Mucosa of rectum (tissue), 2 donors: ENCODE results near the gene PLEKHA1.

Experiments used
- H3K27ac ChIP-seq, 2 donors: one replicate each; pipeline ENCODE4 v1.7.0; 2013; ENCODE audit warnings: inconsistent platforms in 2 of 2, low read depth in 2 of 2, low read length in 2 of 2
- H3K27me3 ChIP-seq, 2 donors: one replicate each; pipeline ENCODE4 v1.7.0; 2013; ENCODE audit warnings: low read length in 2 of 2; ENCODE audit not compliant: control insufficient read depth in 2 of 2, insufficient read depth in 2 of 2
- H3K36me3 ChIP-seq, 2 donors: one replicate each; pipeline ENCODE4 v1.7.0; 2013; ENCODE audit warnings: low read length in 2 of 2; ENCODE audit not compliant: control insufficient read depth in 2 of 2, insufficient read depth in 2 of 2
- H3K4me1 ChIP-seq, 2 donors: one replicate each; pipeline ENCODE4 v1.7.0; 2013; ENCODE audit warnings: low read length in 2 of 2, mild to moderate bottlenecking in 1 of 2; ENCODE audit not compliant: control insufficient read depth in 2 of 2, insufficient read depth in 2 of 2
- H3K4me3 ChIP-seq, 2 donors: one replicate each; pipeline ENCODE4 v1.7.0; 2013; ENCODE audit warnings: low read length in 2 of 2
- H3K9ac ChIP-seq, 2 donors: one replicate each; pipeline ENCODE4 v1.7.0; 2013; ENCODE audit warnings: low read length in 2 of 2, low read depth in 1 of 2, mild to moderate bottlenecking in 1 of 2
- H3K9me3 ChIP-seq, 2 donors: one replicate each; pipeline ENCODE4 v1.7.0; 2013; ENCODE audit warnings: low read length in 2 of 2; ENCODE audit not compliant: control insufficient read depth in 2 of 2
- donor health status: healthy.
- donor health status: Normal muscosa, but diverticular disease.

PLEKHA1 gene

DNA sequence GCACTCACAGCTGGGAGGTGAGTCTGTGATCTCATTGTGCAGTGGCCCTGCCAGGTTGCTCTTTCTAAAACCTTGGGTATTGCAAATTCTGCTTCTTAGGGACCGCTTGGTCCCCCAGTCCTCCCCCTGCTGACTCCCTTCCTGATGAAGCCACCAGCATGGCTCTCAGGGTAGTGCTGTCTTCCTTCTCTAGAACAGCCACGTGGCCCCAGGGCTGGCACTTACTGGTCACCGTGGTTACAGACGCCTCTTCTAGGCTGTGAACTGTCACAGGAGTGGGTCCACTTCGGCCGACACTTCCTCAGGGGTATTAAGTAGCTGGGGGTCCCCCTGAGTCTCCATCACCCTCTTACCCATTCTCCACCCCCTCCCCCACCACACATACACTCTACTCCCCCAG is 84.2 kb downstream of the PLEKHA1 start:
- no peak overlapping the region for H3K27ac ChIP-seq
- H3K9ac ChIP-seq, result no peak overlapping the region

DNA sequence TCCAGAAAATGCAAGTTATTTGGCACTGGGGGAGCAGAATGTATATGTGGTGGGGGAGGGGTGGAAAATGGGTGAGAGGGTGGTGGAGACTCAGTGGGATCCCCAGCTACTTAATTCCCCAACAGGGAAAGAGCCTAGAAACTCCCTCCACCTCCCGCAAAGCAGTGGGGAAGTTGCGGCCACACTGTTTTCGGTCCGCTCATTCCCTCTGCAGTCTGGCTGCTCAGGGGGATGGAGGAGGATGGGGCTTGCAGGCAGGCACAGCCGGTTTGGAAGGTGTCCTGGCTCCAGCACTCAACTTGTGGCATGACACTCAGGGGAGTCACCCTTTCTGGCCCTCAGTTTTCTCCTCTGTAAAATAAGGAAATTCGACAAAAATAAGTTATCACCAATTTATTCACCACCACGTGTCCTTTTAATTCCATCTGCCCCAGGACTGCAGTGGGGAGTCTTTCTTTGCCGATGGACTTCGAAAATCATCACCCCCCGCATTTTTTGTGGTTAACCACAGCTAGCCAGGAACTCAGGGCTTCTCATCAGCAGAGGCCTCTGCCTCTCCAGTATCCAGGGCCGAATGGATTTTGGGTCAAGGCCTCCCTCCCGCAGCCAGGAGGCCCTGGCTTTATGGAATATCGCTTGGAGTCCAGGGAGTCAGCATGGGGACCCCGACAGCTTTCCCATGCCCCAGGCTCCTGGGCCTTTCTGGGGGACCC is 85.2 kb downstream of the PLEKHA1 start:
- no peak overlapping the region for H3K27ac ChIP-seq
- peaks cover 9 to 13% of the 10 kb centered on the region in 2 donors for H3K4me1 ChIP-seq
- no peaks in the 10 kb centered on the region for H3K36me3 ChIP-seq
- no peak overlapping the region for H3K9ac ChIP-seq
- peaks cover 27 to 44% of the 10 kb centered on the region in 2 donors for H3K27me3 ChIP-seq
- H3K9me3 ChIP-seq, result no peaks in the 10 kb centered on the region
- no peak overlapping the region for H3K4me3 ChIP-seq

More for the DNA sequence above, 84.2 kb downstream of the PLEKHA1 start:
- Histone ChIP-seq H3K36me3 (no peaks in the 10 kb centered on the region), H3K9me3 (no peaks in the 10 kb centered on the region), H3K4me3 (no peak overlapping the region), H3K27me3 (peaks cover 24 to 36% of the 10 kb centered on the region in 2 donors), H3K4me1 (peaks cover 9 to 11% of the 10 kb centered on the region in 2 donors)

DNA sequence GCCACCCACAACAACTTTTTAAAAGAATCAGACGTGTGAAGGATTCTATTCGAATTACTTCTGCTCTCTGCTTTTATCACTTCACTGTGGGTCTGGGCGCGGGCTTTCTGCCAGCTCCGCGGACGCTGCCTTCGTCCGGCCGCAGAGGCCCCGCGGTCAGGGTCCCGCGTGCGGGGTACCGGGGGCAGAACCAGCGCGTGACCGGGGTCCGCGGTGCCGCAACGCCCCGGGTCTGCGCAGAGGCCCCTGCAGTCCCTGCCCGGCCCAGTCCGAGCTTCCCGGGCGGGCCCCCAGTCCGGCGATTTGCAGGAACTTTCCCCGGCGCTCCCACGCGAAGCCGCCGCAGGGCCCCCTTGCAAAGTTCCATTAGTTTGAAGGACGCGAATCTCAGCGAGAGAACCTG is 86.4 kb downstream of the PLEKHA1 start:
- H3K4me1 ChIP-seq, result peaks cover 9 to 13% of the 10 kb centered on the region in 2 donors
- H3K36me3 ChIP-seq, result no peaks in the 10 kb centered on the region
- peaks cover 27 to 44% of the 10 kb centered on the region in 2 donors for H3K27me3 ChIP-seq
- peak overlapping the region in 1 of 2 donors; percentile 15 for H3K9ac ChIP-seq
- H3K4me3 ChIP-seq, result peak overlapping the region; percentile 53 to 59
- no peak overlapping the region for H3K27ac ChIP-seq
- no peaks in the 10 kb centered on the region for H3K9me3 ChIP-seq

DNA sequence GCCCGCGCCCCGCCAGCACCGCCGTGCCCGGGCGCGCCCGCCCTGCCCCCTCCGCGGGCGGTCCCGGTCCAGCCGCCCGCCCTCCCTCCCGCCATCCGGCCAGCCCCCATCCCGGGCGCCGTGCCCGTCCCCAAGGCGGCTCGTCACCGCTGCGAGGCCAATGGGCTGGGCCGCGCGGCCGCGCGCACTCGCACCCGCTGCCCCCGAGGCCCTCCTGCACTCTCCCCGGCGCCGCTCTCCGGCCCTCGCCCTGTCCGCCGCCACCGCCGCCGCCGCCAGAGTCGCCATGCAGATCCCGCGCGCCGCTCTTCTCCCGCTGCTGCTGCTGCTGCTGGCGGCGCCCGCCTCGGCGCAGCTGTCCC is 86.8 kb downstream of the PLEKHA1 start, which contains the start of gene HTRA1:
Gene HTRA1, plus strand, starts transcription at position 187 of the 362 bp plus-strand sequence. Its CDS starts 100 bp downstream, at position 287.
- Histone ChIP-seq H3K27ac (peak within 1 kb of the TSS; percentile 50 to 53), H3K9ac (peak within 1 kb of the TSS in 1 of 2 donors; percentile 49), H3K27me3 (peaks cover 27 to 44% of the 10 kb centered on the region in 2 donors), H3K9me3 (no peaks in the 10 kb centered on the region), H3K4me1 (peaks cover 9 to 13% of the 10 kb centered on the region in 2 donors), H3K36me3 (no peaks in the 10 kb centered on the region), H3K4me3 (peak within 1 kb of the TSS; percentile 64 to 72)

DNA sequence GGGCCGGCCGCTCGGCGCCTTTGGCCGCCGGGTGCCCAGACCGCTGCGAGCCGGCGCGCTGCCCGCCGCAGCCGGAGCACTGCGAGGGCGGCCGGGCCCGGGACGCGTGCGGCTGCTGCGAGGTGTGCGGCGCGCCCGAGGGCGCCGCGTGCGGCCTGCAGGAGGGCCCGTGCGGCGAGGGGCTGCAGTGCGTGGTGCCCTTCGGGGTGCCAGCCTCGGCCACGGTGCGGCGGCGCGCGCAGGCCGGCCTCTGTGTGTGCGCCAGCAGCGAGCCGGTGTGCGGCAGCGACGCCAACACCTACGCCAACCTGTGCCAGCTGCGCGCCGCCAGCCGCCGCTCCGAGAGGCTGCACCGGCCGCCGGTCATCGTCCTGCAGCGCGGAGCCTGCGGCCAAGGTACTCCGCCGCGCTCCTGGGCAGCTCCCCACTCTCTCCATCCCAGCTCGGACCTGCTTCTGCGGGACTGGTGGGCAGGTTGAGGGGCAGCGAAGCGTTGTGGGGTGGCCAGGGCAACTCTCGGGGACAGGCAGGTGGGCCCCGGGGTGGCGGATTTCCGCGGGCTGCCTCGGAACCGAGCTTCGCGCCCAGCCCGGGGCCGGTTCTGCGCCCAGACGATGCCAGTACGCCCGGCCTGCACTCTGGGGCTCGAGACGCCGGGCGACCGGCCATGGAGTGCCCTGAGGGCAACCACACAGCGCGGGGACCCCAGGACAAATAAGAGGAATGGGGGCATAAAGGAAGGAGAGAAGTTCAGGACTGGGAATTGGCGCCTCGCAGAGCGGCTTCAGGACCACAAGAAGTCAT is 87.4 kb downstream of the PLEKHA1 start:
- Histone ChIP-seq H3K9me3 (no peaks in the 10 kb centered on the region), H3K27ac (peak overlapping the region; percentile 50 to 53), H3K27me3 (peaks cover 27 to 41% of the 10 kb centered on the region in 2 donors), H3K36me3 (no peaks in the 10 kb centered on the region), H3K4me3 (peak overlapping the region; percentile 64 to 72), H3K4me1 (peaks cover 9 to 13% of the 10 kb centered on the region in 2 donors), H3K9ac (peak overlapping the region in 1 of 2 donors; percentile 49)

DNA sequence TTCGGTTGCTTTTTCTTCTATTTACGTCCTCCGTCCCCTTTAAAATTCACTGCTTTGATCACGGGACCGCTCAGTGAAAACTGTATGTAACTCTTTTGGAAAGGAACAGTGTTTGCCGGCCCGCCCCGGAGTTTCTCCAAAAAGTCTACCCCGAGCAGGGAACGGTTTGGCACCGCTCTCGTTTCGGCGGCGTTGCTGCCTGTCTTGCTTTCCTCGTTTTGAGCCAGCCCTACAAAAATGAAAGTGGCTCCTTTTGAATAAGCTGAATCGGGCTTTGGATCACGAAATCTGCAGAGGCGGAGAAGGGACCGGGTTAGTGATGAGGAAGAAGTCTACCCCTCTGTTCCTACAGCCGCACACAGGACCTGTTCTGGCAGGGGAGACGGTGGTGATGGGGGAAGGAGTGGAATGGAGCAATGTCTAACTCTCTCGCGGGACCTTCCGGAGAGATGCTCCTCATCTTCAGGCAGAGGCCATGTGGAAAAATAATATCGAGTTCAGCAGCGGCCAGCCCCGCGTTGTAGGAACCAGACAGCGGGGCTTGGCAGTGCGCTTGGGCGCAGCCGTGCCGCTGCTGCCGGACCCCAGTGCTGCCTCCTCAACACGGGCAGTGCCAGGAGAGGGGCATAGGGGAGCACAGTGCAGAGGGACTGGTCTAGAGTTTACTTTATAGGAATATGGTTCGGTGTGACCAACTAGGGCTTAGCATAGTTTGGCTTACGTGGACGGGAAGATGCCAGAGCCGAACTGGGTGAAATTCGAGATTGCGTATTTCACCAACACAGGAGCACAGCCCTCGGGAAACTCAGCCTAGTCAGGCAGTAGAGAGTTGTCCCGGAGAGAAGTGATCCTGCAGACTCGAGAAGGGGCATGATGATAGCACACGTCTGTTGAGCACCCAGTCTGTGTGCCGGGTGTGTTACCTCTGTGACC is 88.3 kb downstream of the PLEKHA1 start:
- H3K4me1 ChIP-seq, result peaks cover 9 to 13% of the 10 kb centered on the region in 2 donors
- peak overlapping the region; percentile 1 to 49 for H3K9ac ChIP-seq
- peak overlapping the region; percentile 50 to 53 for H3K27ac ChIP-seq
- H3K9me3 ChIP-seq, result no peaks in the 10 kb centered on the region
- H3K27me3 ChIP-seq, result peaks cover 27 to 39% of the 10 kb centered on the region in 2 donors
- H3K36me3 ChIP-seq, result no peaks in the 10 kb centered on the region
- peak overlapping the region; percentile 64 to 72 for H3K4me3 ChIP-seq

DNA sequence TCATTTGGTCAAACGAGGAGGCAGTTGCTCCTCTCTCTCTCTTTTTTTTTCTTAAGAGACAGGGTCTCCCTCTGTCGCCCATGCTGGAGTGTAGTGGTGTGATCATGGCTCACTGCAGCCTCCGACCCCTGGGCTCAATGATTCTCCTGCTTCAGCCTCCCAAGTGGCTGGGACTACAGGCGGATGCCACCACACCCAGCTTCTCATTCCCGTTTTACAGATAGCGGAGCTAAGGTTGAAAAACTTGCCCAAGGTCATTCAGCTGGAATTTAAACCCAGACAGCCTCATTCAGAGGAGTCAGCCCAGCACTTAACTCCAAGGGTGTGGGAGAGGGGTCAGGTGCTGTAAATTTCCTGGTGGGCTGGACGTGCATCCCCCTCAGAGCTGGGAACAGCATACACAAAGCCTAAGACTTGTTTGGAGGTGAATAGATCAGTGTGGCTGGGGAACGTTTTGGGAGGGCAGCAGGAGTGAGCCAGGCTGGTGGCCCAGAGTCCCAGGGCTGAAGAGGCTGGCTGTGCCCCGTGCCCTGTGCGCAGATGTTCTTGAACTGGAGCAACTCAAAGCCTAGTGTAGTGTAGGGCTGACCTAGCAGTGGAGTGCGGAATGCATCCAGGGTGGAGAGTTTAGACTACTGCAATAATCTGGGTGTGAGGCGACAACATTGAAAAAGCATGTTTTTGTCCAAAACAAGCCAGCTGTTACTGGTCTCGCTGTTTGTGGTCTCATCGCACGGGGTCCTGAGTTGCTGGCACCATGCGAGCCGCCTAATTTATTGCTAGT is 89.2 kb downstream of the PLEKHA1 start:
- Histone ChIP-seq H3K36me3 (no peaks in the 10 kb centered on the region), H3K4me3 (peak overlapping the region in 1 of 2 donors; percentile 72), H3K27ac (no peak overlapping the region), H3K9ac (peak overlapping the region in 1 of 2 donors; percentile 1), H3K4me1 (peaks cover 9 to 13% of the 10 kb centered on the region in 2 donors), H3K27me3 (peaks cover 23 to 39% of the 10 kb centered on the region in 2 donors), H3K9me3 (no peaks in the 10 kb centered on the region)

DNA sequence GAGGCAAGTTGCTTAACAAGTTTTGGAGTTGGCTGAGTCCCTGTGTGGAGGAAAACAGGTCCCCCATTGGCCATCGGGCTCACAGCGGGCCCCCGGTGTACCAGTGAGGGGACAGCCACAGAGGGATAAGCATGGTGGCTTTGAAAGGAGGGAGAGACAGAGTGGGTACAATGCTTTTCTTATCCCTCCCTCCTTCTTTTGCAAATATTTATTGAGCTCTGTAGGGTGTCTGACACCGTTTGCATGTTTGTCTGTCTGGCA is 89.7 kb downstream of the PLEKHA1 start:
- Histone ChIP-seq H3K9me3 (no peaks in the 10 kb centered on the region), H3K27ac (no peak overlapping the region), H3K4me3 (no peak overlapping the region), H3K9ac (no peak overlapping the region), H3K4me1 (peaks cover 9 to 13% of the 10 kb centered on the region in 2 donors), H3K27me3 (peaks cover 18 to 36% of the 10 kb centered on the region in 2 donors), H3K36me3 (no peaks in the 10 kb centered on the region)

DNA sequence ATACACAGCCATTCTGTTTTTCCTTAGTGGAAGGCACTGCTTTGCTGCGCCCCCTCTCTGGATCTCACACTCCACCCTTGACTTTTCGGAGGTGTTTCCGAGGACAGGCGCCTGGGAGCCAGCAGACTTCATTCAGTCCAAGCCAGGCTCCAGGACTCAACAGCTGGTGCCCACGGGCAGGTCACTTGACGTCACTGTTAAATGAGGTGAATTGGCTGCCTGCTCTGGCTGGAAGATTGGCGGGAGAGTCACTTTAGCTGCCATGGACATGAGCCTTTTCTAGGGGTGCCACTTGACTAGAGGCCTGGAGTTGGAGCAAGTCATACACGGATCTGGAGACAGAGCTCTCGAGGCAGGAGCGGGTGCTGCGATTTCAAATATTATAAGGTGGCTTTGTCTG is 90.1 kb downstream of the PLEKHA1 start:
- H3K4me1 ChIP-seq, result peaks cover 9 to 13% of the 10 kb centered on the region in 2 donors

More for the DNA sequence above, 90.1 kb downstream of the PLEKHA1 start:
- Histone ChIP-seq H3K4me3 (no peak overlapping the region), H3K36me3 (no peaks in the 10 kb centered on the region), H3K9ac (no peak overlapping the region), H3K27me3 (peaks cover 14 to 33% of the 10 kb centered on the region in 2 donors), H3K9me3 (no peaks in the 10 kb centered on the region), H3K27ac (no peak overlapping the region)
